DOHH2 (cell line): ENCODE measurements around the gene ARHGAP24.

Source experiments
- H3F3A ChIP-seq: fragments of 200-600 bp; sonication (generic), shearing (Covaris generic); 2 replicates; pipeline ENCODE4 v1.6.0; 2016; ENCODE audit warnings: antibody characterized with exemption, mild to moderate bottlenecking; ENCODE audit not compliant: control insufficient read depth, insufficient read depth
- H3K27ac ChIP-seq: fragments of 200-600 bp; sonication (generic); 2 replicates; pipeline ENCODE4 v1.5.1; 2014; ENCODE audit warnings: low read depth, mild to moderate bottlenecking, low read length, moderate library complexity
- H3K27me3 ChIP-seq: fragments of 200-600 bp; sonication (generic); 2 replicates; pipeline ENCODE4 v1.6.1; 2014; ENCODE audit warnings: mild to moderate bottlenecking, low read length, mixed read lengths; ENCODE audit not compliant: control insufficient read depth
- H3K36me3 ChIP-seq: fragments of 200-600 bp; sonication (generic); 2 replicates; pipeline ENCODE4 v1.6.1; 2014; ENCODE audit warnings: mild to moderate bottlenecking, low read length, moderate library complexity, mixed read lengths; ENCODE audit not compliant: control insufficient read depth
- H3K4me1 ChIP-seq: fragments of 200-600 bp; sonication (generic); 2 replicates; pipeline ENCODE4 v1.6.1; 2014; ENCODE audit warnings: mild to moderate bottlenecking, low read length, mixed read lengths; ENCODE audit not compliant: control insufficient read depth
- H3K4me2 ChIP-seq: fragments of 200-600 bp; sonication (generic); 2 replicates; pipeline ENCODE4 v1.6.0; 2014; ENCODE audit warnings: mild to moderate bottlenecking, low read length, moderate library complexity
- H3K4me3 ChIP-seq: fragments of 200-600 bp; sonication (generic); 2 replicates; pipeline ENCODE4 v1.5.1; 2014; ENCODE audit warnings: mild to moderate bottlenecking, low read length, mixed read lengths
- H3K79me2 ChIP-seq: fragments of 200-600 bp; sonication (generic); 2 replicates; pipeline ENCODE4 v1.6.1; 2014; ENCODE audit warnings: mild to moderate bottlenecking, low read length, mixed read lengths; ENCODE audit not compliant: control insufficient read depth
- H3K9me2 ChIP-seq: fragments of 200-600 bp; sonication (generic); replicated peaks from 2 replicates; pipeline ENCODE4 v1.6.1; 2014; ENCODE audit warnings: mild to moderate bottlenecking, low read length, mixed read lengths; ENCODE audit not compliant: control insufficient read depth
- H3K9me3 ChIP-seq: fragments of 200-600 bp; sonication (generic); 2 replicates; pipeline ENCODE4 v1.6.1; 2014; ENCODE audit warnings: antibody characterized with exemption, low read length, mixed read lengths; ENCODE audit not compliant: control insufficient read depth, insufficient read depth
- H4K20me1 ChIP-seq: fragments of 200-600 bp; sonication (generic); 2 replicates; pipeline ENCODE4 v1.6.0; 2014; ENCODE audit warnings: low read depth, mild to moderate bottlenecking, antibody characterized with exemption, low read length, moderate library complexity; ENCODE audit not compliant: control insufficient read depth, insufficient read depth
- EZH2phosphoT487 ChIP-seq: fragments of 200-600 bp; sonication (generic); IDR thresholded peaks from 2 replicates; pipeline ENCODE4 v1.6.1; 2017; ENCODE audit warnings: borderline replicate concordance, mild to moderate bottlenecking, antibody characterized with exemption, low read length, moderate library complexity, mixed read lengths
- TF ChIP-seq, protein P1 (sequence below): fragments of 200-600 bp; sonication (generic); IDR thresholded peaks from one replicate; pipeline ENCODE4 v1.5.1; 2014; ENCODE audit warnings: antibody characterized with exemption, mild to moderate bottlenecking, low read depth, low read length; ENCODE audit not compliant: poor library complexity, severe bottlenecking

ARHGAP24 gene

DNA sequence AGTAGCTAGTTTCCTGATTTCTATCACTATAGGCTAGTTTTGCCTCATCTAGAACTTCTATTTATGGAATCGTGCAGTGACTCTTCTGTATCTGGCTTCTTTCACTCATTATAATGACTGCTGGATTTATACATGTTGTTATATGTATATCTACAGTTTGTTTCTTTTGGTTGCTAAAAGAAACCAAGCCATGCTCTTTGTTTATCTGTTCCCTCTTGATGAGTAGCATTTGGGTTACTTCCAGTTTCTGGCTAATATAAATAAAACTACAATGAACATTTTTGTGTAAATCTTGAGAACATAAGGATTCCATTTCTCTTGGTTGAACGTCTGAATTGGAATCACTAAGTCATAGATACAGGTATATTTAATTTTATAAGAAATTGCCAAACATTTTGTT is 73.9 kb downstream of the ARHGAP24 start:
- Histone ChIP-seq H3K36me3 (no peaks in the 10 kb centered on the region), H3K9me2 (no peaks in the 10 kb centered on the region), H3K4me3 (no peak overlapping the region), H4K20me1 (no peaks in the 10 kb centered on the region), H3K79me2 (no peaks in the 10 kb centered on the region), H3F3A (no peaks in the 10 kb centered on the region), H3K4me2 (no peak overlapping the region), H3K9me3 (peaks cover 2% of the 10 kb centered on the region; the same call in 1 of the 2 replicates), H3K4me1 (no peaks in the 10 kb centered on the region), H3K27me3 (no peaks in the 10 kb centered on the region), H3K27ac (no peak overlapping the region)
- no peak for TF ChIP-seq EZH2phosphoT487
- TF ChIP-seq, protein P1, sequence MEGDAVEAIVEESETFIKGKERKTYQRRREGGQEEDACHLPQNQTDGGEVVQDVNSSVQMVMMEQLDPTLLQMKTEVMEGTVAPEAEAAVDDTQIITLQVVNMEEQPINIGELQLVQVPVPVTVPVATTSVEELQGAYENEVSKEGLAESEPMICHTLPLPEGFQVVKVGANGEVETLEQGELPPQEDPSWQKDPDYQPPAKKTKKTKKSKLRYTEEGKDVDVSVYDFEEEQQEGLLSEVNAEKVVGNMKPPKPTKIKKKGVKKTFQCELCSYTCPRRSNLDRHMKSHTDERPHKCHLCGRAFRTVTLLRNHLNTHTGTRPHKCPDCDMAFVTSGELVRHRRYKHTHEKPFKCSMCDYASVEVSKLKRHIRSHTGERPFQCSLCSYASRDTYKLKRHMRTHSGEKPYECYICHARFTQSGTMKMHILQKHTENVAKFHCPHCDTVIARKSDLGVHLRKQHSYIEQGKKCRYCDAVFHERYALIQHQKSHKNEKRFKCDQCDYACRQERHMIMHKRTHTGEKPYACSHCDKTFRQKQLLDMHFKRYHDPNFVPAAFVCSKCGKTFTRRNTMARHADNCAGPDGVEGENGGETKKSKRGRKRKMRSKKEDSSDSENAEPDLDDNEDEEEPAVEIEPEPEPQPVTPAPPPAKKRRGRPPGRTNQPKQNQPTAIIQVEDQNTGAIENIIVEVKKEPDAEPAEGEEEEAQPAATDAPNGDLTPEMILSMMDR = no peak

DNA sequence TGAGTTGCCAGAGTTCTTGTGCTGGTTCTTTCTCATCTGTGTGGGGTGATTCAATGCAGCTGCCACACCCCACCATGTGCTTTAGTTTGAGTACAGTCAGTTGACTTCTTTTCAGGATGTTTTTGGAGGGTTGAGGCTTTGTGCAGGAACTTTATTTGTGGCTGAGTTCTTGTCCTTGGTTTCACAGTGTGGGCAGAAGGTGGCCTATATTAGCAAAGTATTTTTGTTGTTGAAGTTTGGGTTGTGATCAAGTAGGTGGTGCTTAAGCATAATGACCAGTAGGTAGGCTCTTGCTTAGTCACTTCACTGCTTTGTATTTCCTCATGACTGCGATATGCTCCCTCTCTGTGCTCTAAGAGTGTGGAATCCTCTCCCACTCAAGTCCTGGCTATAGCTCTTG is 80.3 kb downstream of the ARHGAP24 start:
- Histone ChIP-seq H3K36me3 (no peaks in the 10 kb centered on the region), H3K27ac (no peak overlapping the region), H4K20me1 (no peaks in the 10 kb centered on the region), H3K27me3 (no peaks in the 10 kb centered on the region), H3F3A (no peaks in the 10 kb centered on the region), H3K9me3 (peaks cover 7% of the 10 kb centered on the region), H3K9me2 (no peaks in the 10 kb centered on the region), H3K79me2 (no peaks in the 10 kb centered on the region), H3K4me1 (peaks cover 6% of the 10 kb centered on the region; the same call in 1 of the 2 replicates), H3K4me2 (no peak overlapping the region), H3K4me3 (no peak overlapping the region)
- no peak for TF ChIP-seq EZH2phosphoT487
- TF ChIP-seq, protein P1 = no peak

DNA sequence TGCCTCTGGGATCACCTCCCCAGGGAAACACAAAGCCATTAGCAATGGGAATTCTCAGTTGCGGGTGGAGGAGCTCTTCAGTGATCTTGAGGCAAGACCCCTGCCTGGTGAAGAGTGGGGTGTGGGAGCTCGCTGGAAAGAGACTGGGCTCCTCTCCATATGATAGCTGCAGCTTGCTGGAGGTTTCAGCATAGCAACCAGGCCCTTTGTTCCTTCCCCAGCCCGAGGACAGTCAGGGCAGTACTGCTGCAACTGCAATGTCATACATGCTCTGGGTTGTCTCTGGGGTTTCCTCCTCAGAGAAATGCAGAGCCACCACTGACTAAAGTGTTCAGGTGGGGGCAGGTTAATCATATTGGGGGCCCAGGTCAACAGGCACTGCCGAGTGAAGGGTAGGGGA is 81.3 kb downstream of the ARHGAP24 start:
- Histone ChIP-seq H4K20me1 (no peaks in the 10 kb centered on the region), H3F3A (no peaks in the 10 kb centered on the region), H3K4me3 (no peak overlapping the region), H3K9me2 (no peaks in the 10 kb centered on the region), H3K79me2 (no peaks in the 10 kb centered on the region), H3K4me2 (no peak overlapping the region), H3K27ac (no peak overlapping the region), H3K9me3 (peaks cover 7% of the 10 kb centered on the region), H3K27me3 (no peaks in the 10 kb centered on the region), H3K4me1 (peaks cover 6% of the 10 kb centered on the region; the same call in 1 of the 2 replicates), H3K36me3 (no peaks in the 10 kb centered on the region)
- TF ChIP-seq, protein P1 = no peak
- TF ChIP-seq EZH2phosphoT487 = no peak
